Stimulated activated CD8-positive, alpha-beta memory T cell treated with anti-CD3 and anti-CD28 coated beads, Interleukin-12 subunit alpha, Interleukin-12 subunit beta, amount 100 ng/mL, for 4 hours (primary cell): ENCODE data around the gene TNFRSF1A.
"Not testable (repeated sequence)": the region's sequence is repeated elsewhere in the genome, so short reads cannot be mapped to it uniquely, and the experiment has no call there.

ENCODE experiments used
- DNase-seq: peaks from one replicate; pipeline ENCODE4 v3.0.0-alpha.2; 2020; ENCODE audit warnings: low read depth

The TNFRSF1A gene

GRCh38 chr12:6302621-6303020, 39.3 kb downstream of the TNFRSF1A start:
- no peak for DNase-seq

- DNase-seq = no peak
Measured at GRCh38 chr12:6301721-6302120, 40.2 kb downstream of the TNFRSF1A start.

GRCh38 chr12:6297170-6297569, 44.7 kb downstream of the TNFRSF1A start:
- DNase-seq = no peak

- DNase-seq = no peak
Measured at GRCh38 chr12:6295094-6295811, 46.6 kb downstream of the TNFRSF1A start.

GRCh38 chr12:6294156-6295093, 47.5 kb downstream of the TNFRSF1A start:
- no peak for DNase-seq

GRCh38 chr12:6292606-6293005, 49.3 kb downstream of the TNFRSF1A start:
- no peak for DNase-seq

- DNase-seq = not testable (repeated sequence)
Measured at GRCh38 chr12:6289906-6290305, 52.0 kb downstream of the TNFRSF1A start.

GRCh38 chr12:6289081-6289480, 52.8 kb downstream of the TNFRSF1A start:
- DNase-seq = not testable (repeated sequence)

- DNase-seq = no peak
Measured at GRCh38 chr12:6288235-6288634, 53.6 kb downstream of the TNFRSF1A start.

- DNase-seq = no peak
Measured at GRCh38 chr12:6285532-6286306, 56.2 kb downstream of the TNFRSF1A start.

GRCh38 chr12:6285063-6285477, 56.8 kb downstream of the TNFRSF1A start:
- peak; percentile 12 for DNase-seq

- no peak for DNase-seq
Measured at GRCh38 chr12:6284273-6284672, 57.6 kb downstream of the TNFRSF1A start.

- DNase-seq = no peak
Measured at GRCh38 chr12:6282453-6282840, 59.4 kb downstream of the TNFRSF1A start.

GRCh38 chr12:6281081-6281809, 60.6 kb downstream of the TNFRSF1A start:
- DNase-seq = no peak

- no peak for DNase-seq
Measured at GRCh38 chr12:6280672-6281071, 61.2 kb downstream of the TNFRSF1A start.

GRCh38 chr12:6280053-6280469, 61.8 kb downstream of the TNFRSF1A start:
- no peak for DNase-seq

- no peak for DNase-seq
Measured at GRCh38 chr12:6279631-6280030, 62.2 kb downstream of the TNFRSF1A start.

GRCh38 chr12:6279256-6279628, 62.6 kb downstream of the TNFRSF1A start:
- no peak for DNase-seq
